HTR-8/SVneo (cell line): Measurements from ENCODE around the gene COL24A1.
"Not testable (repeated sequence)": the region's sequence is repeated elsewhere in the genome, so short reads cannot be mapped to it uniquely, and the experiment has no call there.

Source experiments
- DNase-seq: peaks from one replicate; pipeline ENCODE4 v3.0.0; 2011; ENCODE audit warnings: low spot score, mixed read lengths; ENCODE audit not compliant: insufficient read length
- FAIRE-seq: peaks from 2 replicates; lab custom pipeline; 2011; peaks lifted over from hg19 to GRCh38; lab: Jason Lieb, UNC

Gene COL24A1

DNA sequence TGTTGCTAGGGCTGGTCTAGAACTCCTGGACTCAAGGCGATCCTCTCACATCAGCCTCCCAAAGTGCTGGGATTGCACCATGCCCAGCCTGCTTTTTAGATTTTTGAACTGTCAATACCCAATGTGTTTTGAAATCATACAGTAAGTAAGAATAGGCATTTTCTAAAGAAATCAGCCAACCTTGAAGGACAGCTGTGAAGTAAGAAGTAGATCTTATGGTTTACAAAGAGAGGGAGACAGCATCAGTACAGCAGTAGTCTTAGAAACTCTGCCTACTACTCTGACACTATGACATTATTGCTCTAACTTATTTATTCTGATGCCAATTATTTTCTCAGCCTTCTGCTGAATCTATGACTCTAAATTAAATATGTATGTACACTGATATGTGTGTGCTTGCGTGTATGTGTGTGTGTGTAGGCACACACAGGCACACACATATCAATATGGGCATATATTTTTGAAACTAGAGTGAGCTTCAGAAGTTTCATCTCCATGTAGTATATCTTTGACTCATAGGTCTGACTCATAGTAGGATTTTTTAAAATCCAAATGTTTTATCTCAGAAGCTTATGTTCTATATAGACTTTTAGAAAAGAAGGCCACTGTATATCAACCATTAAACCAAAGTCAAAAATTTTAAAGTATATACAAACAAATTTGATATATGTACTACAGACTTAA lies 140.4 kb downstream of the COL24A1 start:
- DNase-seq (no peak), FAIRE-seq (no peak)

DNA sequence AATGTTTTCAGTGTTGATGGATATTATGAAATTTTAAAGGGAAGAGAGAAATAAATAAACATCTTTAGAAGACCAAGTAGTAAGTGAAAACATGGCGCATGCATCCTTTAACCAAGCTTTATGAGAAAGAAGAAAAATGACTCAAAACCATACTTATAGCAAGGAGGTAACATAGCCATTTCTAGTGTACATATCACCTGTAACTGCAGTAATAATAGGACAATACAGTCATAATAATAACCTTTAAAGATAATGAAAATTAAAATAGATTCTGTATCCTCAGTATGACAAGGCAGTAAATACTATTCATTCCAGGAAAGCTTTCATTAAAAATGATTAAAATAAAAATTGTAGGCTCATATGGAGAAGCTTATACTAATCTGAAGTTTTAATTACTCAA lies 141.2 kb downstream of the COL24A1 start:
- FAIRE-seq (no peak), DNase-seq (no peak)

- no peak for DNase-seq
These were observed 156.0 kb downstream of the COL24A1 start for GRCh38 chr1:86000601-86001000.

DNA sequence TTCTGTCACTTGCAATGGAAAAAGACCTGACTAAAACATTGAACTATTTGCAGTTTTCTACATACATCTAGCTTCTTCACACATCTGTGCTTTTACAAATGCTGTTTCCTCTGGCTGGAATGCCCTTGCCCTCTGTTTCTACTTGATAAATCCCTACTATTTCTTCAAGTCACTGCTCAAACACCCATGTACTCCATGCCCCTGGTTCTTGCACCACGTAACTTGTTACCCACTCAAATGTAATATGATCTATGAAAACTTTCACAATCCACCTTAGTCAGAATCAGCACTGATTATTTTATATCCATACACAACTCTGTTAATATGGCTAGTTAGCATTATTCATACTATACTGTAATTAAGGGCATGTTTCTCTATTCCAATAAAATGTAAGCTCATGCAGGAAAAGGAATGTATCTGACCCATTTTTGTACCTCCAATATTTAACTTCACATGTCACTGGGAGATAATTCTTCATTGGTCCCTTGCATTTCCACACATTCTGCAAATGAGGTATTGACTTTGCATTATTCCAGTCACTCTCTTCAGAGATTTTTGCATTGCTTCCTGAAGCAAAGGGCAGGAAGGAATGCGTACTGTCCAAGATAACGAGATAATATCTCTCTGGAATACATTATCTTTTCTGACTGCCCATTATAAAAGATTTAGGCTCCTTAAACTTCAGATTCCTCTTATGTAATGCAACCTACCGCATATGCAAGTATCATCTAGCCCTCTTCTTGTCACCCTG lies 158.3 kb downstream of the COL24A1 start:
- FAIRE-seq: no peak
- no peak for DNase-seq

More at GRCh38 chr1:86000601-86001000, 156.0 kb downstream of the COL24A1 start:
- FAIRE-seq: no peak

- no peak for DNase-seq
- no peak for FAIRE-seq
These were observed 163.8 kb downstream of the COL24A1 start for GRCh38 chr1:85992791-85993190.

DNA sequence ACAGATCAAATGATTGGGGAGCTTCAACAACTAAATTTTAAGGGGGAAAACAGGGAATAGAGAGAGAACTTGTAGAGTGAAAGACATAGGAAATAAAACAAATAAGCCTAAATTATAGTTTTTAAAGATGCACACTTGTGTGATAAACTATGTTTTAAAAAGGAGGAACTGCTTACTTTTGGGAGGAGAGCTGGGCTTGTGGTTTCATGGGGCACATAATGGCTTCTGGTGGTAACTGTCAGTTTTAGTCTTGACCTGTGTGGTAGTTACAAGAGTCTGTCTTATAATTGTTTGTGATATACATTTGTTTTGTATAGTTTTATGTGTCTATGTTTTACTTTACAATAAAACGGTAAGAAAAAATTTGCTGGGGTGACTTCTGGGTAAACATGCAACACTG lies 165.3 kb downstream of the COL24A1 start:
- DNase-seq (no peak), FAIRE-seq (no peak)

- FAIRE-seq: no peak
These were observed 171.9 kb downstream of the COL24A1 start for GRCh38 chr1:85984636-85985035.

DNA sequence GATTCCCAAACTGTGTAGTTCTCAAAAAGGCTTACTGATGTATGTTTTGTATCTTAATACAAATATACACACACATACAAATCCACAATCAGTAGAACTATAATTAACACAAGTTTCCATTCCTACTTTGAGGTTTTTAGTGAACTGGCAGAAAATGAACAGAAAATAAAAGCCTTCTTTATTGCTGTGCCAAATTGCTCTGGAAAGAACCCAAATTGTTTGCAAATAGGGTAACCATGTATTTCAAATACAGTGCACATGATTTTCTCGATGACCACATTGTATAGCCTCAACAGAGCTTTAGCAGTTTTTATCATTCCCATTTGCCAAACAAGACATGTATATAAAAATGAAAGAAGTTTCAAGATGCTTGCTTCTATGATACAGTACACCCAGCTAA lies 173.3 kb downstream of the COL24A1 start:
- FAIRE-seq (no peak), DNase-seq (no peak)

More at GRCh38 chr1:85984636-85985035, 171.9 kb downstream of the COL24A1 start:
- DNase-seq: no peak

DNA sequence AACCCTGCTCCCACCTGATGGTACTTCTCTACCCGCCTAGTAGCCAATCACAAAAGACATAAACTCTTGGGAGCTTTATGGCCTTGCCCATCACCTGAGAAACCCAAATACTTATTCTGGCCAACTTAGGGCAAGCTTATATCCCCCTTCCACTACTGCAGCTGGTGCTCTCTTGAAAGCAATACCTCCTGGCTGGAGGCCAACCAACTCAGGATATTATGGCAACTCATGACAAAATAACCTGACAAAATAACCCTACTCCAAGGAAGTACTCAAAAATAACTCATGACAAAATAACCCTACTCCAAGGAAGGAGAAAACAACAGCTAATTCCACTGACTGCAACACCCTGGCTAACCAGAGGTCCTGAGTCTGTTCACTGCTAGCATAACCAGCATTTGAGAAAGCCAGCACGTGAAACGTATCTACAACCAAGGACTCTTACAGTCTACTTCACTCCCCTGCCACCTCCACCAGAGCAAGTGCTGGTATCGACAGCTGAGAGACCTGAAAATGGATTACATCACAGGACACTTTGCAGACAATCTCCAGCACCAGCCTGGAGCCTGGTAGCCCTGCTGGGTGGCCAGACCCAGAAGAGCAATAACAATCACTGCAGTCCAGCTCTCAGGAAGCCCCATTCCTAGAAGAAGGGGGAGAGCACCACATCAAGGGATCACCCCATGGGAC lies 179.9 kb downstream of the COL24A1 start:
- DNase-seq (no peak), FAIRE-seq (no peak)

DNA sequence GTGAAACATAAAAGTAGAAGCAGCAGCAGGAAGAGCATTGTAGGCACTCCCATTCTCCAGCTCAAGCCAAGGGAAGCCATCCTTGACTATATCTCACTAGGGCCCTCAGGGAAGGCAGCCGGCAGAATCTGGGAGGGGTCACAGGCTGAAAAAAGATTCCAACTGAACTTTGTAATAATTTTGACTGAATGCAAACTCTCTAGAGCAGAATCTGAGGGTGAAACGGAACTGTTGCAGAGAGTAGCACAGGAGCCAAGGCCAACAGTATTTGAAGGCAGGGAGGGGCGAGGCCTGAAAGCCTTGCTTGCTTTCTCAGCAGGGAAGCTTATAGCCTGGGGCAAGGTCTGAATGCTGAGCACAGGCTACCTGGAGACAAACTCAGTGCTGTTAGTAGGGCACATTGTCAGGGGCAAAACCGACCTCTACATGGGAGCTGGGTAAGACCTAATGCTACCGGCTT lies 180.6 kb downstream of the COL24A1 start:
- FAIRE-seq (no peak), DNase-seq (no peak)

- FAIRE-seq (no peak), DNase-seq (no peak)
These were observed 194.1 kb downstream of the COL24A1 start for GRCh38 chr1:85962457-85962856.

GRCh38 chr1:85957760-85958159 lies 198.8 kb downstream of the COL24A1 start:
- DNase-seq (no peak), FAIRE-seq (no peak)

DNA sequence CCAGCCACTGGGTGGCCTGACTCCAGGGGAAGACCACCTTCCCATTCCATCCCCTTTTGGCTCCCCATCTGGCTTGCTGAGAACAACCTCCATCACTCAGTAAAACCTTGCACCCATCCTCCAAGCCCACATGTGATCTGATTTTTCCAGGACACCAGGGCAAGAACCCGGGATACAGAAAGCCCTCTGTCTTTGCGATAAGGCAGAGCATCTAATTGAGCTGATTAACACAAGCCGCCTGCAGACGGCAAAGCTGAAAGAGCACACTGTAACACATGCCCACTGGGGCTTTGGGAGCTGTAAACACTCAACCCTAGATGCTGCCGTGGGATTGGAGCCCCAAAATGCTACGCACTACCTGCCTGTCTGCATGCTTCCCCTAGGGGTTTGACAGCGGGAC lies 201.4 kb downstream of the COL24A1 start:
- not testable (repeated sequence) for DNase-seq, FAIRE-seq

- no peak for DNase-seq
- FAIRE-seq: no peak
These were observed 204.1 kb downstream of the COL24A1 start for GRCh38 chr1:85952460-85952859.

DNA sequence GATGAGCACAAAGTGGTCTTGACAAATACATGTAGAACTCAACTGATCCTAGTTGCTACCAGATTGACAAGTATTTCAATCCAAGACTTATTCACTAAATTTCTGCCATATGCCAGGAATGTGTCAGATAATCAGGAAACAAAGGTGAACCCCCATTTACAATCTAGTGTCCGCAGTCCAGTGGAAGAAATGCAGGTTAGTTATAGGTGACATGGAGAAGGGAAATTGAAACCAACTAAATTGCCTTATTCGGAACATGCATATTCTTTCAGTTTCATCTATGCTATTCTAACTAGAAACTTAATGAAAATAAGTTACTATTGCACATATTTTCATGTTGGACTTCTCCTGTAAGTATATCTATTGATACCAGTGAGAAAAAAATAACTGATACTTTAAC lies 209.4 kb downstream of the COL24A1 start:
- DNase-seq (no peak), FAIRE-seq (no peak)

DNA sequence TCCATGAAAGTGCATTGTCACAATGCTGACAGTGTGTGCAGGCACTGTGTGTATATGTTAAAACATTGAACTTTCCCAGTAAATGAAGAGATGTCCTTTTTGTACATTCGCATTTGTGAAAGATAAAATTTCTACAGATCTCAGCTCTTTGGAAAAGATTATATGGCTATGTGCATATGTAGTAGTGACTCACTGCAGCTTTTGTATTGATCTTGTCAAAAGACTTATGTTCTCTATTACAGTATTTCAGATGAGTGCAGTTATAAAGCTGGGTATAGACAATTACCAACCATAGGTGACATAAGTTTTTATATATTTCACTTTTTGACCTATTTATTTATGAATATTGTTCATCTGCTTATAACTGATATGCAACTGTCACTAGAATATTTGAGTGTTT lies 212.6 kb downstream of the COL24A1 start:
- DNase-seq: no peak
- no peak for FAIRE-seq

DNA sequence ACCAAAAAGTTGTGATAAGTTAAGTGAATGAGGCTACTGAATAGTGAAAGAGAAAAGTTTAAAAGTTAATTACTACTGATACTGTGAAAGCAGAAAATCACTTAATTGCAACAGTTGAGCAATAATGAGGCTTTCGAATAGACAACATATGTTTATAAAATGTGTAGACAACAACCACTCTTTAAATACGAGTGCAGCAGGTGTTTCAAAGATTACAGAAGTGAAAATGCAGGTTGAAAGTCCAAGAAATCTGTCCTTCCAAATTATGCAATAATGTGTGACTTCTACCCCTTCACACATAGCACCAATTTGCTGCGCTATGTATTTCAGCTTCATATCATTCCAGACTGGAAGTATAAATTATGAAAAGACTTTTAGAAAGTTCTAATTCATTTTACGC lies 213.0 kb downstream of the COL24A1 start:
- FAIRE-seq: no peak

DNA sequence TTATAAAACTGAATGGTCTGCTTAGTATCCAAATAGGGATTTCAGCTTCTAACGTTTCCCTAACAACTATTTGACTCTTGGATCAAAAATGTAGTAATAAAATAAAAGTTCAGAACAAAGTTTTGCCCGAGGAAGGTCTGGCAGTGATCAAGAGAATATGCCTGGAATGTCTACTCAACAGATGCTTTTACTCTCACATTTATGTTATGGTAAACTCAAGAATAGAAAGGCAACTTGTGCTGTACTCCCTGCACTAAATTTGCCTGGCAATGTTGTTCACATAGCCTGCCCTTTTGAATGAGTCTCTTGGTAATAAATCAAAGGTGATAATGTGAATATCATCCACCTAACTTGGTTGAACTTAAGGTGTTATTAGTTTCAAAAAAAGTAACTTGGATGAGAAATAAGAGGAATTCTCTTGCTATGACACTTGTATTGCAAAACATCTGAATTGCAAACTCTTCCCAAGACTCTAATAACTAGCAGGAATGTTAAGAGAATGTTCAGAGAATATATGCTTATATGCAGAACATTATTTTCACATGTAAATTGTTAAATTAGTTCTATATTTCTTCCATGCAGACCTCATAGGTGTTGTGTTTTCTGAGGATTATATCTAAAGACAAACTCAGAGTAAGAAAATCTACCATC lies 215.8 kb downstream of the COL24A1 start:
- FAIRE-seq: no peak
- no peak for DNase-seq

More for the DNA sequence above, 213.0 kb downstream of the COL24A1 start:
- no peak for DNase-seq

GRCh38 chr1:85938829-85939228 lies 217.7 kb downstream of the COL24A1 start:
- FAIRE-seq (no peak), DNase-seq (no peak)

GRCh38 chr1:85936470-85936869 lies 220.1 kb downstream of the COL24A1 start:
- DNase-seq (no peak), FAIRE-seq (no peak)
